GM21723 (cell line): ENCODE data around the gene RBMS1.

Experiments
- ATAC-seq: cut with Tn5 transposase; IDR thresholded peaks from one replicate; pipeline ENCODE4 v1.9.1; 2021; ENCODE audit warnings: mild to moderate bottlenecking, moderate library complexity; ENCODE audit not compliant: unreplicated experiment

The RBMS1 gene

DNA sequence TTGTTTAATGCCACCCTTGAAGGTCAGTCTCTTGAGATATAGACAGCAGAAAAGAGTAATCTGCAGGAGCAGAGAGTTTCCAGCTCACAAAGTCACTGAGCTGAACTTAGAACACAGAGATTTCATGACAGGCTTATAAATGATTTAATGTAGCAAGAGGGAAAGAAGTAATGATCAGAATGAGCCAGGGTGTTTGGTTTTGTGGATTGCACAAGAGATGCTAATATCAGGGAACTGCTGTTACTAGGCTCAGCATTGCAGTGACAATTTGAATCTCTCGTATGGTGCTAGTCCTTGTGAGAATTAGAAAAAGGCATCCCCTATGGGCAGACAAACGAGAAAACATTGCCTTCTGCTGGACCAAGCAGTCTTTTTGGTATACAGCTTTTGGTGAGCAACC is 231.9 kb downstream of the RBMS1 start:
- ATAC-seq, result no peak

- ATAC-seq, result no peak
Observed at GRCh38 chr2:160258492-160258805, 235.2 kb downstream of the RBMS1 start.

- no peak for ATAC-seq
Observed at GRCh38 chr2:160257743-160258491, 235.7 kb downstream of the RBMS1 start.

DNA sequence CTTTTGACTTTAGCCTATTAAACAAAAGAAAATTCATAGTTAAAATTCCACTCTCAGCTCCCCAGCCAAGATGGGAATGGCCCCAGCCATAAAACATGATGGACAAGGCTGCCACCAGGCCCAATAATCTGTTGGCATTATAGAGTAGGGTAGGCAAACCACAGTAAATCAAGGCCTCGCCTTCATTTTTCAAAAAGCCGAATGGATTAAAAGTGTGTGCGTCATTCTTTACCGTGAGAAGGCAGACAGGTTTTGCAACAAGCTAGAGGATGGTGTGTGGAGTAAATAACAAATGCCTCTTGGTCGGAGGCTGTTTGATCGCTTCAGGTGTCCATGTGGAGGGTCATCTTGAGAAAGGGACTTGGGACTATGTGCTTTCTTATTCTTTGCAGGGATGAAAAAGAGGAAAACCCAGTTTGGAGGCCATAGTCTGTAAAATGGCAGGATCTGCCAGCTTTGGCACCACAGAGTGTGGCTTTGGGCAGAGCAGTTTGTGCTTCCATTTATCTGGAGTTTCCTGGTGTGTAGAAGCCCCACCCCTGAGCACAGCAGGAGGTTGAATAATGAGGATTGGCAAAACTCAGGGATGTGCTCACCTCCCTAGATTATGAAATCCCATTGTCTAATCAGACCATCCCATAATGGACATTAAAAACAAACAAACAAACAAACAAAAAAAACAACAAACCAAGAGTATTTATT is 236.4 kb downstream of the RBMS1 start:
- no peak for ATAC-seq

DNA sequence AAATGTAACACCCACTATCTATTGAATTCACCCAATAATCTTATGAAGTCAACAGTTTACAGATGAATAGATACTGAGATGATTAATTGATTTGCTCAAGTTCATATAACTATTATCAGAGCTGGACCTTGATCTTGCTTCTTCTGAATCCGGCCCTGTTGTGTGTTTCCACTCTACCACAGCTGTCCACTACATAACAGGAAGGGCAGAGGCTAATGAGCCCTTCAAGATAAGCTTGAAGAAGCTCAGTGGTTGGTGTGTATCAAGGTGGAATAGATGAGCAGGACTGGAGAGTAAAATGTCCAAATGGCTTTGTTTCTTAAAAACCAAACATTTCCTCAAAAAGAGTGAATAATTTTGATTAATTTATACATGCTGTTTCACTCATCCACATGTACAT is 237.1 kb downstream of the RBMS1 start:
- ATAC-seq, result no peak

- no peak for ATAC-seq
Observed at GRCh38 chr2:160255408-160255807, 238.2 kb downstream of the RBMS1 start.

- ATAC-seq, result no peak
Observed at GRCh38 chr2:160254189-160254762, 239.3 kb downstream of the RBMS1 start.

DNA sequence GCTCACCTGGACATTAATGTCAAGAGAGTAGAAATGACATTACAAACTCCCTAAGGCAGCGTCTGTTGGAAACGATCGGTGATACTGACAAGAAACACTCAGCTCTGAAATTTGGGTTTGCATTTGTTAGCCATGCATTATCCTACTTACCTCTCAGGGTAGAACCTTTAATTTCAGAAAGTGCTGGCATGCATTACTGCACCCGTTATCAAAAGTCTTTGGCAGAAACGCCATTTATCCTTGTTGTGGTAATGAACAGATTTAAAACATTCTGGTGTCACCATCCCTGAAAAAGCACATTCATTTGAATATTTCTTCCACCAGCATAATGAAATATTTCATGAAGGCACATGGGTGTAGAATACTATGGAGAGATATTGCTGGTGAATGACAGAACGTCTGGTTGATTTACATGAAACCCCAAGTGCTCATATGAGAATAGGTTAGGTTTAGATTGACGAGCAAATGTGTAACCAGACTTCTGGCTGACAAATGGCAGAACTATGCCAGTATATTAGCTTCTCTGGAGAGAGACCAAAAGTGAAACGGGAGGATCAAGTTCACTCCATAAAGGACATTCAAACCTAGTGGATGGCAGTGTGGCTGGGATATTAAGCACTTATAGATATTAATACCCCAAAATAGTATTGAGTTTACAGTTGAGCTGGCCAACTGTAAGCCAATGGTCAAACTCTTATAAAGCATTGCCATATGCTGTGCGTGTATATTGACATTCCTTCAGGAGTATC is 240.0 kb downstream of the RBMS1 start:
- ATAC-seq, result no peak

GRCh38 chr2:160252900-160253299 is 240.7 kb downstream of the RBMS1 start:
- no peak for ATAC-seq

DNA sequence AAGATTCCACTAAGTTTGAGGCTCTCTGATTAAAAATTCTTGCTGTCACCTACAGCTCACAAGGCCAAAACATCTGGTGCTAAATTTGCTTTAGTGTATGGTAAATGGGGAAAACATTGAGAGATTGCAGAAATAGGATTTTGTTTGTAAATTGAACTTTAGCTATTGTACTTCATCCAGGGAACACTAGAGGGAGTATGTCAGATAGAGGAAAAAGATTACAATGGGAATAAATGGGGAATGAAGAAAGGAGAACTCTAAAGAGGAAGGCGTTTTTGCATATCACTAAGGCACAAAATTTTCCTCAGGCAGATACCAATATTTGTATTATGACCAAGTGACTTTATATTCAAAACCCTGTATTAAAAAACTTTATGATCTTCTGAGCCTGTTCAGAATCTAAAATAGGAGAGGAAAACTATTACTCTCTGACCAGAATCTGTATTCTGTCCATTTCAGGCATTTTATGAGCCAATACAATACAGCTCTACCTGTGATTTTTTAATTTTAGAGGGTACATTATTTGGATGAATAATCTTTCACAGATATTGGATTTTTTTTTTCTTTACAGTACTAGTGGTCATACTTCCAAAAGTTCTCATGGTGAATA is 241.2 kb downstream of the RBMS1 start:
- peak; percentile 47 for ATAC-seq

DNA sequence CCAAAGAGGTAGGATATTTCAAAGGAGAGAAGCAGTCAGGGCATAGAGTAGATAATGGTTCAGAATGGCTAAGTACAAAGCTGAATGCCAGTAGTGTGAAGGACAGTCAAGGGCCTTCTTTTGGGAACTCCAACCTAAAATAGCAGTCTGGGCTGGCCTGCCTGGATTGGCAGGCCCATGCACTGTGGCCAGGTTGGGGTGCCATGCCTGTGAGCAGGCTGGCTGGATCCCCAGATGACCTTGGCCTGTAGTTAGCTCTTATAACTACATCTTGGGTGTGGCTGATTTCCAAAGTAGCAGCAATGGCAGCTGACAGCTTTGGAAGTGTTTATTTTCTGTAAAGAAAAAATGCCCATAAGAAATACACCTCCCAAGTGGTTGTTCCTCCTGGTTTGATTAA is 242.0 kb downstream of the RBMS1 start:
- no peak for ATAC-seq

DNA sequence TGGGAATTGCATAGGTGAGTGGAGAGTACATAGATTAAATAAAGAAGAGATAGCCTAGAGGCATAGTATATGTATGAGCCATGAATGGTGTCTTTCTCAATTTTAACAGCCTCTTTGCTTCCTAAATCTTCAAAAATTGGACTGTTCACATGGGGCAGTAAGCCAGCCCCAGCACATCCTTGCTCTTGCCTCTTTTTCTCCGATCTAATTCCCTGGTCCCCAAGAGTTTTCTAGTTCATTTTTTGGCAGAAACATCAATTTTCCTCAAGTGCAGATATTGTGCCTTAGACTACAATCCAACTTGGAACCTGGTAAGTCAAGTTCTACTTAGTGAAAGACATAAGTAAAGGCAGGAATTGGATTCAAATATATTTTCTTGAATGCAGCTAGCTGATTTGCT is 243.7 kb downstream of the RBMS1 start:
- no peak for ATAC-seq

DNA sequence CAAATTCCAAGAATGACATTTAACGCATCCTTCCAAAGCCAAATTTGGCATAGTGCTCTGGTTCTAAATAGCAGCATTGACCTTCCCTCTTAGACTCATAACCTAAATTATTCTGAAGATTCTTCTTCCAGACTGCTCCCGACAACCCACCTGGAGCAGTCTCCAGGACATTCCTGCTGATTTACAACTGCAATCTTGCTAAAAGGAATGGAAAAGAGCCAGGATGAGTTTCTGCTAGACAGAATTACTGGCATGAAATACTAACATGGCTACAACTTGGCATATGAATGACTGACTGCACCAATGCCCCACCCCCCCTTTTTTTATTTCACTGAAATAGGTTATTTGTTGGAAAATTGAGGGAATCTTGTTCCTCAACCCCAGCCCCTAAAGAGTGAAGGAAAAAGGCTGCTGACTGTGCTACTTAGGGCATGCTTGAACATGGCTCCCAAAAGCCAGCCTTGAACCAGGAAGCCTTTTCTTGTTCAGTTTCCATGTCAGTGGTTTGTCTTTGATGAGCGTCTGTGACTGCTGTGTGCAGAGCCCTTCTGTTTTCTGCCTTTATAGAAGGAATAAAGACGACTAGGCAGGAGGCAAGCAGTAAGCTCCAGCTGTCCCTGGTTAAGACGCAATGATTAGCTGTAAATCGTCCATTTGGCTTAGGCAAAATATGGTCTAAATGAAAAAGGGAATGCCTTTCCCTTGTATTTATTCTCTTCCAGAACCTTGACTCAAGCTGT is 246.1 kb downstream of the RBMS1 start:
- ATAC-seq, result no peak

- no peak for ATAC-seq
Observed at GRCh38 chr2:160246356-160246755, 247.3 kb downstream of the RBMS1 start.

GRCh38 chr2:160245614-160246155 is 247.9 kb downstream of the RBMS1 start:
- ATAC-seq, result no peak

DNA sequence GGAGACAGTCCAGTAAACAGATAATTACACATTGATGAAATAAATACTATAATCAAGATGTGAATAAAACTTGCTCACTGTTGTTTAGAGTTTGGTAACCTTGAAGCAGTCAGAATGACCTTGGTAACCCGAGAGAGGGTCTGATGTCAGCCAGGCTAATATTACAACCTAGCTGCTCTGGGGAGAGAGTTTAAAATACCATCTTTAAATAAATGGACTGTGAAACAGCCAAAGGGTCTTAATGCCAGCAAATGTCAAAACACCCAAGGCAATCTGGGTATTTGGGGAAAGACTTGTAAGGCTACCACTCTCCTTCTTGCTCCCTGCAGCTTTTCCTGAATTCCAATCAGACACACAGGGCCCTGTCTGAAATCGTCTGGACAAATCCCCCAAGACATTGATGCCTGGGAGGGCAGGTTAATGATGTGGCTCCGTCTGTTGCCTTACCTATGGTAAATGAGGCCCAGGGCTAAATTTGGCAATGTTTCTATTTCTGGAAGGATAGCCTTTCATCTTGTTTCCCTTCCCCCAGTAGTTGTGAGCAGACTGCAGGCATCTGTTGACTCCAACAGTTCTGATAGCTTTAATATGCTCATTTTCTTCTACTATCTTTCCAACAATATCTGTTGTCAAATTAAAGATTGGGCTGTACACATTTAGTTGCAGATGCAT is 250.6 kb downstream of the RBMS1 start:
- ATAC-seq, result no peak

- ATAC-seq, result no peak
Observed at GRCh38 chr2:160241251-160242137, 252.1 kb downstream of the RBMS1 start.

GRCh38 chr2:160239436-160239835 is 254.2 kb downstream of the RBMS1 start:
- ATAC-seq, result no peak

GRCh38 chr2:160238392-160238791 is 255.2 kb downstream of the RBMS1 start:
- ATAC-seq, result no peak
